GM12878 (cell line): ENCODE data around the gene CDK5R1. TPM values are rescaled to one million over a fixed set of nuclear protein-coding genes. Genes with fewer than 3 reads are reported as not detected.

Experiments
- CBX3 ChIP-seq: fragments of 200-600 bp; sonication (generic); IDR thresholded peaks from 2 replicates; pipeline ENCODE4 v1.6.1; 2016; ENCODE audit warnings: low read depth, borderline replicate concordance
- CBX5 ChIP-seq: sonication (generic); IDR thresholded peaks from 2 replicates; pipeline ENCODE4 v1.6.1; 2016; ENCODE audit warnings: low read depth, moderate library complexity, mild to moderate bottlenecking, inconsistent platforms
- EED ChIP-seq: sonication (generic); IDR thresholded peaks from 2 replicates; pipeline ENCODE4 v1.6.1; 2016; ENCODE audit warnings: antibody characterized with exemption, low read depth
- EZH2 ChIP-seq: IDR thresholded peaks from 2 replicates; pipeline ENCODE4 v1.6.1; 2012; ENCODE audit warnings: low read depth, mild to moderate bottlenecking, control low read depth, inconsistent platforms, low read length, borderline replicate concordance; ENCODE audit not compliant: control insufficient read depth
- HDAC6 ChIP-seq: fragments of 200-600 bp; sonication (generic); IDR thresholded peaks from one replicate; pipeline ENCODE4 v1.8.0; 2017; ENCODE audit warnings: antibody characterized with exemption; ENCODE audit not compliant: unreplicated experiment
- JUND ChIP-seq: IDR thresholded peaks from 2 replicates; pipeline ENCODE4 v1.6.1; 2012; ENCODE audit warnings: low read depth, mild to moderate bottlenecking, low read length, improper control_type of control experiment, moderate library complexity
- LARP7 ChIP-seq: fragments of 450-650 bp; IDR thresholded peaks from 2 replicates; pipeline ENCODE4 v1.6.1; 2017; ENCODE audit warnings: mild to moderate bottlenecking
- MTA3 ChIP-seq: IDR thresholded peaks from 2 replicates; pipeline ENCODE4 v1.6.1; 2012; ENCODE audit warnings: low read length, inconsistent platforms, borderline replicate concordance
- NFYA ChIP-seq: IDR thresholded peaks from 2 replicates; pipeline ENCODE4 v1.6.1; 2011; ENCODE audit warnings: low read depth, mild to moderate bottlenecking, low read length, improper control_type of control experiment, borderline replicate concordance
- NR2C1 ChIP-seq: fragments of 450-650 bp; IDR thresholded peaks from 2 replicates; pipeline ENCODE4 v1.6.1; 2017; ENCODE audit warnings: antibody characterized with exemption, mild to moderate bottlenecking, moderate library complexity
- NR2F1 ChIP-seq: fragments of 450-650 bp; conservative IDR thresholded peaks from 2 replicates; pipeline ENCODE4 v1.6.1; 2017; ENCODE audit warnings: mild to moderate bottlenecking
- PAX5 ChIP-seq: IDR thresholded peaks from 2 replicates; pipeline ENCODE4 v1.6.1; 2011; ENCODE audit warnings: low read depth, low read length, borderline replicate concordance
- PAX8 ChIP-seq: fragments of 450-650 bp; IDR thresholded peaks from 2 replicates; pipeline ENCODE4 v1.6.1; 2017; ENCODE audit warnings: mild to moderate bottlenecking, moderate library complexity
- RAD21 ChIP-seq: IDR thresholded peaks from 2 replicates; pipeline ENCODE4 v1.6.1; 2011; ENCODE audit warnings: mild to moderate bottlenecking, low read depth, low read length, moderate library complexity; ENCODE audit not compliant: insufficient read depth
- RELA ChIP-seq: fragments of 450-650 bp; IDR thresholded peaks from 2 replicates; pipeline ENCODE4 v1.8.0; 2014; ENCODE audit warnings: borderline replicate concordance; ENCODE audit not compliant: partially characterized antibody
- SMAD5 ChIP-seq: IDR thresholded peaks from 2 replicates; pipeline ENCODE4 v1.6.1; 2016; ENCODE audit warnings: antibody characterized with exemption, low read depth
- SMC3 ChIP-seq: IDR thresholded peaks from 2 replicates; pipeline ENCODE4 v1.6.1; 2011; ENCODE audit warnings: low read length, improper control_type of control experiment, borderline replicate concordance
- TBL1XR1 ChIP-seq: IDR thresholded peaks from 2 replicates; pipeline ENCODE4 v1.6.1; 2012; ENCODE audit warnings: low read depth, low read length, improper control_type of control experiment
- ZNF622 ChIP-seq: fragments of 450-650 bp; IDR thresholded peaks from 2 replicates; pipeline ENCODE4 v1.6.1; 2017; ENCODE audit warnings: mild to moderate bottlenecking, inconsistent platforms
- polyA plus RNA-seq, 11 experiments: library from polyadenylated mRNA; depleted of rRNA in 4 of 11; unstranded in 6 of 11; stranded (reverse) in 5 of 11; fragments of >200 nt; fragmentation: Nextera tagmentation in 4 of 11; fragmentation: Illumina TruSeq in 1 of 11; extraction: Ambion mirVana in 4 of 11; extraction: Trizol in 1 of 11; gene quantifications; 1 replicate in 1 of 11; 2 replicates in 10 of 11; pipeline versions ENCODE4 v1.2.1 to v1.2.3, GENCODE V29; 2011 to 2016; ENCODE audit warnings: inconsistent platforms in 2 of 11, missing spikeins in 2 of 11, low read depth in 1 of 11
- total RNA-seq, 4 experiments: library from RNA; depleted of rRNA in 3 of 4; stranded (reverse); fragments of >200 nt in 3 of 4; fragmentation: Illumina TruSeq in 1 of 4; extraction: Trizol in 1 of 4; gene quantifications; 2 replicates each; pipeline versions ENCODE4 v1.2.1 to v1.2.3, GENCODE V29; 2013 to 2021
- TF ChIP-seq, protein P1 (sequence below): fragments of 150-350 bp; IDR thresholded peaks from 2 replicates; pipeline ENCODE4 v1.6.1; 2016; ENCODE audit warnings: low read depth, low read length
- TF ChIP-seq, protein P2 (sequence below): IDR thresholded peaks from 2 replicates; pipeline ENCODE4 v1.6.1; 2012; ENCODE audit warnings: improper control_type of control experiment, low read depth, low read length; ENCODE audit not compliant: insufficient replicate concordance
- TF ChIP-seq, protein P3 (sequence below): IDR thresholded peaks from 2 replicates; pipeline ENCODE4 v1.6.1; 2011; ENCODE audit warnings: borderline replicate concordance, low read depth, mild to moderate bottlenecking, moderate library complexity, mixed read lengths, low read length; ENCODE audit not compliant: insufficient read depth; ENCODE audit errors: extremely low read length

CDK5R1 gene
- total and polyA plus RNA-seq, 10 of the 15 experiments (the other 5 are each of a cell fraction or from before 2014, with no cell fraction given), result 1.1 to 28.3 (median 12.2) TPM

DNA sequence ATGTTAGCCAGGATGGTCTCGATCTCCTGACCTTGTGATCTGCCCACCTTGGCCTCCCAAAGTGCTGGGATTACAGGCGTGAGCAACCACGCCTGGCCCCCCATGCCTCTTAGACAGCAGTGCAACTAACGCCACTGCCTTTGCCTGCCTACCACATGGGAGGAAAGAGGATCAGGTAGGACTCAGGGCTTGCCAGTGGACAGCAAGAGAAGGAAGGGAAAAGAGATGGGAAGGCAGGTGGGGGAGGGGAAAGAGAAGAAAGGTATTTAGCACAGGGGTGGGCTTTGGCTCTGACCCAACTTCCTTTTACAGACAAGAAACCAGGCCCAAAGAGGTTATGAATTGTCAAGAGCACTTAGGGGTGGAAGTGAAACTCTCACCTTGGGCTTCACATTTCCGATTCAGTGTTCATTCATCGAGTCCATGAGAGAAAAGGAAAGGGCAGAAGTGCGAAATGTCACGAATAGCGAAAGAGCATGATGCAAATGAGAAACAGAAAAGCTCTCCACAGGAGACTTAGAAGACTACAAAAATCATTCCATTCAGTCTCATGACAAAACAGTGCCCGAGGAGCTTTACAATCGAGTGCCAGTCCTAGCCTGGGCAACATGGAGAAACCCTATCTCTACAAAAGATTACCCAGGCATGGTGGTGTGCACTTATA is 36.4 kb downstream of the CDK5R1 start (continued):
- TF ChIP-seq TBL1XR1 (peak; percentile 99), JUND (no peak), NR2C1 (no peak), RELA (peak; percentile 59), MTA3 (peak; percentile 92), NFYA (no peak), ZNF622 (no peak), NR2F1 (peak; percentile 95), CBX5 (peak; percentile 69; the same call in 1 of the 2 replicates), EZH2 (no peak), RAD21 (peak; percentile 42), EED (peak; percentile 95; the same call in 1 of the 2 replicates), PAX5 (peak; percentile 94), SMAD5 (peak; percentile 70; the same call in 1 of the 2 replicates), SMC3 (0 out of 2 replicates have a peak, but pooled peaks have one; percentile 2), LARP7 (peak; percentile 73), CBX3 (no peak), PAX8 (no peak), HDAC6 (no peak)
- TF ChIP-seq, protein P1, sequence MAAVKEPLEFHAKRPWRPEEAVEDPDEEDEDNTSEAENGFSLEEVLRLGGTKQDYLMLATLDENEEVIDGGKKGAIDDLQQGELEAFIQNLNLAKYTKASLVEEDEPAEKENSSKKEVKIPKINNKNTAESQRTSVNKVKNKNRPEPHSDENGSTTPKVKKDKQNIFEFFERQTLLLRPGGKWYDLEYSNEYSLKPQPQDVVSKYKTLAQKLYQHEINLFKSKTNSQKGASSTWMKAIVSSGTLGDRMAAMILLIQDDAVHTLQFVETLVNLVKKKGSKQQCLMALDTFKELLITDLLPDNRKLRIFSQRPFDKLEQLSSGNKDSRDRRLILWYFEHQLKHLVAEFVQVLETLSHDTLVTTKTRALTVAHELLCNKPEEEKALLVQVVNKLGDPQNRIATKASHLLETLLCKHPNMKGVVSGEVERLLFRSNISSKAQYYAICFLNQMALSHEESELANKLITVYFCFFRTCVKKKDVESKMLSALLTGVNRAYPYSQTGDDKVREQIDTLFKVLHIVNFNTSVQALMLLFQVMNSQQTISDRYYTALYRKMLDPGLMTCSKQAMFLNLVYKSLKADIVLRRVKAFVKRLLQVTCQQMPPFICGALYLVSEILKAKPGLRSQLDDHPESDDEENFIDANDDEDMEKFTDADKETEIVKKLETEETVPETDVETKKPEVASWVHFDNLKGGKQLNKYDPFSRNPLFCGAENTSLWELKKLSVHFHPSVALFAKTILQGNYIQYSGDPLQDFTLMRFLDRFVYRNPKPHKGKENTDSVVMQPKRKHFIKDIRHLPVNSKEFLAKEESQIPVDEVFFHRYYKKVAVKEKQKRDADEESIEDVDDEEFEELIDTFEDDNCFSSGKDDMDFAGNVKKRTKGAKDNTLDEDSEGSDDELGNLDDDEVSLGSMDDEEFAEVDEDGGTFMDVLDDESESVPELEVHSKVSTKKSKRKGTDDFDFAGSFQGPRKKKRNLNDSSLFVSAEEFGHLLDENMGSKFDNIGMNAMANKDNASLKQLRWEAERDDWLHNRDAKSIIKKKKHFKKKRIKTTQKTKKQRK, result no peak
- TF ChIP-seq, protein P2, sequence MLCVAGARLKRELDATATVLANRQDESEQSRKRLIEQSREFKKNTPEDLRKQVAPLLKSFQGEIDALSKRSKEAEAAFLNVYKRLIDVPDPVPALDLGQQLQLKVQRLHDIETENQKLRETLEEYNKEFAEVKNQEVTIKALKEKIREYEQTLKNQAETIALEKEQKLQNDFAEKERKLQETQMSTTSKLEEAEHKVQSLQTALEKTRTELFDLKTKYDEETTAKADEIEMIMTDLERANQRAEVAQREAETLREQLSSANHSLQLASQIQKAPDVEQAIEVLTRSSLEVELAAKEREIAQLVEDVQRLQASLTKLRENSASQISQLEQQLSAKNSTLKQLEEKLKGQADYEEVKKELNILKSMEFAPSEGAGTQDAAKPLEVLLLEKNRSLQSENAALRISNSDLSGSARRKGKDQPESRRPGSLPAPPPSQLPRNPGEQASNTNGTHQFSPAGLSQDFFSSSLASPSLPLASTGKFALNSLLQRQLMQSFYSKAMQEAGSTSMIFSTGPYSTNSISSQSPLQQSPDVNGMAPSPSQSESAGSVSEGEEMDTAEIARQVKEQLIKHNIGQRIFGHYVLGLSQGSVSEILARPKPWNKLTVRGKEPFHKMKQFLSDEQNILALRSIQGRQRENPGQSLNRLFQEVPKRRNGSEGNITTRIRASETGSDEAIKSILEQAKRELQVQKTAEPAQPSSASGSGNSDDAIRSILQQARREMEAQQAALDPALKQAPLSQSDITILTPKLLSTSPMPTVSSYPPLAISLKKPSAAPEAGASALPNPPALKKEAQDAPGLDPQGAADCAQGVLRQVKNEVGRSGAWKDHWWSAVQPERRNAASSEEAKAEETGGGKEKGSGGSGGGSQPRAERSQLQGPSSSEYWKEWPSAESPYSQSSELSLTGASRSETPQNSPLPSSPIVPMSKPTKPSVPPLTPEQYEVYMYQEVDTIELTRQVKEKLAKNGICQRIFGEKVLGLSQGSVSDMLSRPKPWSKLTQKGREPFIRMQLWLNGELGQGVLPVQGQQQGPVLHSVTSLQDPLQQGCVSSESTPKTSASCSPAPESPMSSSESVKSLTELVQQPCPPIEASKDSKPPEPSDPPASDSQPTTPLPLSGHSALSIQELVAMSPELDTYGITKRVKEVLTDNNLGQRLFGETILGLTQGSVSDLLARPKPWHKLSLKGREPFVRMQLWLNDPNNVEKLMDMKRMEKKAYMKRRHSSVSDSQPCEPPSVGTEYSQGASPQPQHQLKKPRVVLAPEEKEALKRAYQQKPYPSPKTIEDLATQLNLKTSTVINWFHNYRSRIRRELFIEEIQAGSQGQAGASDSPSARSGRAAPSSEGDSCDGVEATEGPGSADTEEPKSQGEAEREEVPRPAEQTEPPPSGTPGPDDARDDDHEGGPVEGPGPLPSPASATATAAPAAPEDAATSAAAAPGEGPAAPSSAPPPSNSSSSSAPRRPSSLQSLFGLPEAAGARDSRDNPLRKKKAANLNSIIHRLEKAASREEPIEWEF, result peak; percentile 95
- TF ChIP-seq, protein P3, sequence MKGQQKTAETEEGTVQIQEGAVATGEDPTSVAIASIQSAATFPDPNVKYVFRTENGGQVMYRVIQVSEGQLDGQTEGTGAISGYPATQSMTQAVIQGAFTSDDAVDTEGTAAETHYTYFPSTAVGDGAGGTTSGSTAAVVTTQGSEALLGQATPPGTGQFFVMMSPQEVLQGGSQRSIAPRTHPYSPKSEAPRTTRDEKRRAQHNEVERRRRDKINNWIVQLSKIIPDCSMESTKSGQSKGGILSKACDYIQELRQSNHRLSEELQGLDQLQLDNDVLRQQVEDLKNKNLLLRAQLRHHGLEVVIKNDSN, result no peak
